Middle frontal gyrus (tissue), 1 donor: Measurements from ENCODE around the gene PAX3.
"Not testable (repeated sequence)": the region's sequence is repeated elsewhere in the genome, so short reads cannot be mapped to it uniquely, and the experiment has no call there.

ENCODE experiments used
- DNase-seq: peaks from one replicate; pipeline ENCODE4 v3.0.0-alpha.2; 2015; ENCODE audit warnings: low spot score; ENCODE audit errors: extremely low spot score

PAX3 gene

DNA sequence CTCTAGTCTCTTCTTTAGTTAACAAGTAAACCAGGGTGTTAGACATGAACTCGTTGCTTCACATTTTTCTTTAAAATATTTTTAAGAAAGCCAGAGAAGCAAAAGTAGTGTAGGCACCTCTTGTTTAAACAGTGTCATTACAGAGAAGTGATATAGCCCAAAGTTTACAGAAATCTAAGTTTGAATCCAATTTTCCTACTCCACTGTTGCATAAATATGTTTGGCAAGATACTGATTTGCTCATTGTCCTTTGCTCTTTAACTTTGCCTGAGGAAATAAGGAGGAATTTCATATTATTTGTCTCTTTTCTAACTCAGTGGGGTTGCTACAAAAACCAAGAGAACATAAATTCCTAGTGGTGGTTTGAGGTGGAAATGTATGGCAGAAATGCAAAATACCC is 81.1 kb downstream of the PAX3 start:
- DNase-seq = no peak

DNA sequence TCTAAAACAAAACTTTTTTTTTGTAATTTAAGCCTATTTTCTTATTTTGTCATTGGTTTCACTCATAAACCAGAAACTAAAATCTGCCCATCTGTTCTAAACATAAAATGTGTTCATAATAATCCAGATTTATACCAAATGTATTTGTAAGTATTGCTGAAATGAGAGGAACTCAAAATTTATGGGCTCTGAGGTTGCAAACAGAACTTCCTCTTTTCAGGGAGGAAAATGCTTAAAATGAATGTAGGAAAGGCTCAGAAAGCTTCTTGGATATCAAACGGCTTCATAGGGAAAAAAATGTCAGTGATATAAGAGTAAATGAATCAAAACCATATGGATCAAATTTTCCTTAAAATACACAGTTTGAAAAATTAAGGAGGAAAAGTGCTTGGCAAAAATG is 83.9 kb downstream of the PAX3 start:
- no peak for DNase-seq

DNA sequence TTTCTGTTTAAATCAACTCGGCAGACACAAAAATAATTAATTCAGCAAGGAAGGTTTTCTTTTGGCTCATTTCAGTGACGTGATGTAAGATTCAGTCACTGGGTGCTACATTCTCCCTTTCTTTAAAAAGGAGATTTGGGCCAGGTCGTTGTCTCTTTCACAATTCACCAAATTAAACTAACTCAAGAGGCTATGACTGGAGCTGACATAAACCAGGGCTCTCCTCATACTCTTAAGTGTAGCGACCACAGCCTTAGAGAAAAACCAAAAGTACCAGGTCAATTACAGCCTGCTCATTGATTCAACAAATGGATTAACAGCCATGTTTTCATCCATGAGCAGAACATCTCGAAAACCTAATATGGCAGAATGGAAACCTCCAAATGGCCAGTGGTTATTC is 85.7 kb downstream of the PAX3 start:
- DNase-seq = no peak

DNA sequence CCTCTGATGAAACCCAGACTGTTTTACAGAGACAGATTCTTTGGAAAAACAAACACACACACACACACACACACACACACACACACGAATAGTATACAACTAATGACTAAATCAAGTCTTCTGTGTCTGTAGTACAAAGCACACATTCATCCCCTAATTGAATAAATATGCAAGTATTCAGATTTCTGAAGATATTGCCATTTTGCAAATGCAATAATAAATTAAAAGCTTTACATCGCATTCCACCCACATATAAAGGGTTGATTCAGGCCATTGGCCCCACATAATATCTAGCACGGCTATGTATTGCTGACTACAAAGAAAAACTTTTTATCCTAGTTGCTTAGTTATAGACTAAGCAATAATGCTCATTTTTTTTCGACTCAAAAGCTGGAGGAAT is 86.2 kb downstream of the PAX3 start:
- no peak for DNase-seq

DNA sequence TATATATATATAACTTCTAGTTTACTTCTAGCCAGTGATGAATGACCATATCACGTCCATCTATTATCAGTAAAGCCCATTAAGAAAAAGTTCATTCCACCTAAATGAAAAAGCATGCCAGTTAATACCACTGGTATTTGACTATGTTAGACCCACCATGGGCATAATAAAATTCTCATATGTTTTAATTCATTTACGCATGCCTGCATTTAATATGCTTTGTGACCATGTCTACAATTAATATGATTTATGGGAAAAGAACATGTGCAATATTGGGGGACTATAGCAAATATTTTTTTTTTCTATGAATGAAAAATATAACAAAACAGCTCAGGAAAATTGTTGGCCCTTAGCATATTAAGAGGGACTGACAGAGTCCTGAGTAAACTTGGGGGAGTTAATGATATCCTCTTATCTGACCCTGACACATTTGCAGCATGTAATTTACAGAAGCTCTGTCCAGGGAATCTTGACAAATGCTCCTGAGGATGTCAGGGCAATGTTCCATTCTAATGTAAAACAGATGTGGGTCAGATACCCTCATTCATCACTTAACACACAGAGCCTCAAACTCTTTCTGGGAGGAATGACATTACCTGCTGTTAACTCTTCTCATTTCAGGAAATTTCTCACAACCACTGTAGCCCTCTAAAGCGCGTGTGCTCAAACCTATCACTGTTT is 90.6 kb downstream of the PAX3 start:
- DNase-seq = no peak

DNA sequence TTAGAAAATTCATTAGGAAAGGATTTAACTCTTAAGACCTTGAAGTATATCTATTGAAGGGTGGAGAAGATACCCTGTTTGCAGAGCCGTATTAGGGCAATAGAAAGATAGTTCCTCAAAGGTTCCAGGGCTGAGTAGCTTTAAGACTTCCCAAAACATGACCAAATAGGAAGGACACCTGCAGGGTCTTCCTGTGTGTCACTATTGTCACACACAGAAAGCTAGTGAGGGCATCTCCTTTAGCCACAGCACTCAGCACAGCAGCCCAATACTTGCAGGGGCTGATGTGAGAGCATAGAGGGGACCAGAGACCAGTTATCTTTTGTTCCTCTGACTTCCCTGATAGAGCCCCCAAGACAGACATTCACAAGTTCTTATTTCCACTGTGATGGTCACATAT is 93.7 kb downstream of the PAX3 start:
- DNase-seq = no peak

DNA sequence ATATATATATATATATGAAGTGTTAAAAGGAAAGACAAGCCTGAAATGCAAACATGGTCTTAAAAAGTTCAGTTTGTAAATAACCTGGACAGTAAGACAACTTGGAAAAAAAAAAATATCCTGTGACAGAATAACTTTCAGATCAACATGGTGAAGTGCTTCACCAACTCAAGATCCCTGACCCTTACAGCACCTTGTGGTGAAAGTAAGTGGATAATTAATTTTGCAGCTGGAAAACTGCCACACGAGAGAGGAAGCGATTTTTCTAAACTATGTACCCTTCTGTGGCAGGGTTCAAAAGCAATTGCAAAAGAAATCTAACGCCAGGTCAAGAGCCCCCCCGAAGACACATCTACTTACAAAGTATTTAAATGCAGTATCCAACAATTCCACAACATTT is 95.8 kb downstream of the PAX3 start:
- no peak for DNase-seq

DNA sequence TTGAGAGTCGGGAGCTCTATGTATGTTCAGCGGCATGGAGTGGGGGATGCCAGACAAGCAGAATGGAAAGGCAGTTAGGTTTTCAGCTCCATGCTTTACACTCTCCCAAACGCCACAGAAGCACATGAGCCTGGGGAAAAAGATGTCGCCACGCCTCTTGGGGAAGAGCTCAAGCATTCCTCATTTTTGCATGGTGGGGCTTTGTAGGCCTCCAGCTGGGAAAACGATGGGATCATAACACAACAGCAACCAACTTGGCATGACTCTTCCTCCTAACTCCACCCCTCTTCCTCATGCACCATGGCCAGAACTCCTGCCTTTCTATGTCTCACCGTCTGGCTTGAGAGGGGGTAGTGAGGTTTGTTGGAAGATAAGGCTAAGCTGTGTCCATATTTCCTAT is 102.6 kb downstream of the PAX3 start:
- DNase-seq = no peak

DNA sequence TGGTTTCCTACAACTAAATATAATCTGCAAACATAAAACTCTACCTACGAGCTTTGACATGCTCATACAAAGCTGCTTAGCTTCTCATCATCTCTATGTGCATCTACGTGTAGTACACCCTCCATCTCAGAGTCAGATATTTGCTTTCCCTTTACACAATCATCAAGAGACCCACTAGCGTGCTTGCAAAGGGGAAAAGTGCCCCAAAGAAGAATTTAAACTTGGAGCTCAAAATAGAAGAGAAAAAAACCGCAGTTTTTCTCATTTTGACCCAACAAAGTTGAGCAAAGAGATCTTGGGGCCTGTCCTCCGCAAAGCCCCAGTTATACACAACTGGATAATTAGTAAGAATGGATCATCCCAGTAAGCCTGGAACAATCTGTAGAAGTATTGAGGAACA is 104.1 kb downstream of the PAX3 start:
- no peak for DNase-seq

DNA sequence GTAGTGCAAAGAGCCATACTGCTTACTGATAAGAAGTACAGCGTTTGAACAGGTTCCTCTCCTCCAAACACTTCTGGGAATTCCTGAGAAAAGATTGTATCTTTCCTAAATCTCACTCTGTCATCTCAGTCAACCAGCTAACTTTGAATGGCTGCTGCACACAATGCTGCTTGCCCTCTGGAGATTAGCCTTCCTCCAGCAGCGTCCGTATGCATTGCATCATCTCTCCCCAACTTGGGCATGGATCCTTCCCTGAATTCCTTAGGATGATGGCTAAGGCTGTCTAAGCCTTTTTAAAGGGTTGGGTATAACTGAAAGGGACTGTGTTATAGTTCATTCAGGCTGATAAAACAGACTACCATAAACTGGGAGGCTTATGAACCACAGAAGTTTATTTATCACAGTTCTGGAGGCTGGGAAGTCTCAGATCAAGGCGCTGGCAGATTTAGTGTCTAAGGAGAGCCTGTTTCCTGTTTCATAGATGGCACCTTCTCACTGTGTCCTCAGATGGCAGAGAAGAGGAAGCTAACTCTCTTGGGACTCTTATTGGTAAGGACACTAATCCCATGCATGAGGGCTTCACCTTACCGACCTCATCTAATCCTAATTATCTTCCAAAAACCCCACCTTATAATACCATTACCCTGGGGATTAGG is 105.3 kb downstream of the PAX3 start:
- no peak for DNase-seq

DNA sequence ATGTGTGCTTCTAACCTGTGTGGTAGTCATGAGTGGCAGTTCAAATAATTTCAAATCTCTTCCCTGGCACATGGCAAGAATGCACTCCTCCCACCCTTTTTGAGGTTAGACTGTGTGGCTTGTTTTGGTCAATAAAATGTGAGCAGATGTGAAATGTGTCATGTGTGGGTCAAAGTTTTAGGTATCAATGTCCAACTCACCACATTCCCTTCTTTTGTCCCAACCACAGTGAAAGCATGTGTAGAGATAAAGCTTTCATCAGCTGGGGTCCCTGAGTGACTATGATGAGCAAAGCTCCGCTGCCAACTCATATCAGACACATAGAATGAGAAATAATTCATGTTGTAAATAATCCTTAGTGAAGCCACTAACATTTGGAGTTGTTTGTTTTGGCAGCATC is 118.2 kb downstream of the PAX3 start:
- DNase-seq = no peak

DNA sequence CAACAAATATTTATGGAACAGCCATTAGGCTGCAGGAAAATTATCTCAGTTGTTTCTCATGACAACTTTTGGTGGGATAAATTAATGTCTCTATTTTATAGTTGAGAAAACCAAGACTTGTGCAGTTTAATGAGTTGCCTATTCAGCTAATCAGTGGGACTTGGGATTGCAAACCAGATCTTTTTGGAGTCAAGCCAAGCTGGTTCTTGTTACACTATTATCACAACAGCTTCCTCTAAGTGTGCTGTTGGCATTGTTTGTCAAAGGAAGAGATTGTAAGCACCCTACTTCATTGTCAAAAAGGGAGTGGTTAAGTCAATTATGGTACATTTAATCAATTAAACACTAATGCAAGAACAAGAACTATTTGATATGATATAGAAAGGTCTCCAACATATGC is 119.2 kb downstream of the PAX3 start:
- DNase-seq = no peak

DNA sequence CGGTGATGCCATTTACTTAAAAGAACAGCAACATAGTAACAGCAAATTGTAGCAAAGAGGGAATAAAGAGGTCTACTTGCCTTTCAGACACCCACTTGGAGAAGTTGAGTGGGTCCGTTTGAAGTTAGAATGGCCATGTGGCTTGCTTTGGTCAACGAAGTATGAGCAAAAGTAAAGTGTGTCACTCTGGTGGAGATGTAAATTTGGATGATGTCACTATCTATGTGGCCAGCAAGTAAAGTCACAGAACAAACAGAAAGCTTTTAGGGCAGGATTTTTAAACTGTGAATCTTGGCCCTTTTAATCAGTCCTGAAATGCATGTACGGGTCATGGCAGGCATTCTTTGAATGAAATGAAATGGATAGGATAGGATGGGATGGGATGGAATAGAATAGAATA is 120.3 kb downstream of the PAX3 start:
- no peak for DNase-seq

DNA sequence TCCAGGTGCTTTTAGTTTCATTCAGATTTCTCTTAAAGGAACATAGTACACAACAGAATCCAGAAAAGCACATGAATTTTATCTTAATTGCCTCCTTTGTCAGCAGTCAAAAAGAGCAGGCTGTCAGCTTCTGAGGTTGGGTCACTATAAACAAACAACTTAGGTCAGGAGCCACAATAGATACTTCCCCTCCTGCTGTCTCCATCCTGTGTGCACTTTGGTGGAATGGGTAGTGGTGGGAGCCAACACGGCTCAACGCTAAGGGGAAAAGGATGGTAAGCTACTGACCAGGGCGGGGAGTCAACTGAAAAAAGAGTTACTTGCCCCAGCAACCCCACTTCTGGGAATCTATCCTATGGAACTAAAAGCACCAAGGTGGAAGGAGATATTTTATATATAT is 121.9 kb downstream of the PAX3 start:
- DNase-seq = no peak

DNA sequence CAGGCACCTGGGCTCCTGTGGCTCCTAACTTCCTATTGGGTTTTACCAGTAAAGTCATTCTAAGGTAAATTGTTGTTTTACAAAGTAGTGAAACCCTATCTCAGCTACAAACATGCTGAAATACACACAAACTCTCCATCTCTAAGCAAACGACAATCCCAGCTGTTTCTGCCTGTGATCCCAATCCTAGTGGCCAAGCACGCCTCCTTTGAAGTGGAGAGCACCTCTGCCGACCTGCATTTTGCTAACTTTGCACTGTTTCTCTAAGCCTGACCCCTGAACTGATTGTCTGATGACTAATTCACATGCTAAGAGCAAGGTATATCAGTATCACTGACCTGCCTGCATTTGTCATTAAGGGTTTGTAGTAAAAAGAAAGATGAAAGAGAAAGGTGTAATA is 124.3 kb downstream of the PAX3 start:
- DNase-seq = no peak

DNA sequence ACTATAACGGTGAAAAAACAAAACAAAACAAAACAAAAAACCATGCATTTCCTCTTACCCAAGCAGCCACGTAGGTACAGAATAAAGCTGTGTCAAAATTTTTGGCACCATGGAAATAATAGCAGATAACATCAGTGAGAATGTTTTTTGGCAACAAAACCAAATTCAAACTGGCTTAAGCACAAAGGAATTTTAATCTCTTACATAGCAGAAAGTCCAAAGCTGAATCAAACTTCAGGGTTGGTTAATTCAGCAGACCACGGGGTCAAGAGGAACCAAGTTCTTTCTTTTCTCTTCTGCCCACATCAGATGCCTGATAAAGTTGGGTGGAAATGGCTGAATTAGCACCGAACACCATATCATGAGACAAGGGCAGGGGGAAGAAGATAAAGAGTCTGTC is 129.5 kb downstream of the PAX3 start:
- DNase-seq = no peak

DNA sequence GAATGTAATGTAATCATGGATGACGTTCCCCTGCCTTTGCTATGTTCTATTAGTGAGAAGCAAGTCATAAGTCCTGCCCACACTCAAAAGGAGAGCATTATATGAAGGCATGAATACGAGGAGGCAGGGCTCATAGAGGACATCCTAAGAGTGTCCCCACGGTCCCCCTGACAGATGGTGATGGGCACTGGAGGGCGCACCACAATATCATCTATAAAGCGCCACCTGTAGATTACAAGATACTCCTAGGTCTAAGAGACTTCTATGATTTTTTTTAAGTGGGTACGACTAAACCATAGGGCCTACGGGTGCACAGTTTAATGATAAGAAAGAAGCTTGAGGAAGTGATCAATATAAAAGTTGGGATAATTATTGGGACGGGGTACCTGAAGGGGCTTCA is 131.0 kb downstream of the PAX3 start:
- no peak for DNase-seq

DNA sequence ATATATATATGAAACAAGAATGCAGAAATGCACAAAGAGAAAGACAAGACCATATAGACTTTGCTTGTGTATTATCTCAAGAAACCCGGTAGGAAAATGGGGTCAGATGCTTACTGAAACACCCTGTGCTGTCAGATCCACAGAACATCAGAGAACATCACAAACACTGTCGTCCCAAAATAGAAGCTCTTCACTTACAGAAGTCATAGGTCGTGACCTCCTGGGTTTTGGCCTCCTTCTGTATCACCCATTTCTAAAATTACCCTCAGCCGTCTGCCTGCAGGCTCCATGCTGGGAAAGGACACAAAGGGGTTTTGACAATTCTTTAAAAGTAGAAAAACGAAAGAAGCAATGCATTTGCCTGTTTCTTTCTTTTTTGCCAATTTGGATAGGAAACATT is 137.9 kb downstream of the PAX3 start:
- DNase-seq = no peak

DNA sequence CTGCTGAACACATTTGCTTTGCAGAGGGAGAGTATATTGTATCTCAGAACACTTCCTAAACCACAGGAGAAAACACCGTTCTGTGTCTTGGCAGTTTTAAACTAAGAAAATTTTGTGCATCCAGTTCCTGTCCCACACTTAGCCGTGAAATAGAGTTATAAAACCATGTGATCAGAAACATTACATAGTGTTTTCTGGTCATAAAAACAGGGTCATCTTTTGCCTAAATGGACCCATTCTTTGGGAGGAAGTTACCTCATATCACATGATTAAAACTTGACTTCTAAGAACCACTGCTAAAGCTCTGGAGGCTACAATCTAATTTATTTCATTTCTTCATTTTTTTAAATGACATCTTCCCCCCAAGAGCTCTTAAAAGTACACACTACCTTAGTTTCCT is 138.7 kb downstream of the PAX3 start:
- no peak for DNase-seq

DNA sequence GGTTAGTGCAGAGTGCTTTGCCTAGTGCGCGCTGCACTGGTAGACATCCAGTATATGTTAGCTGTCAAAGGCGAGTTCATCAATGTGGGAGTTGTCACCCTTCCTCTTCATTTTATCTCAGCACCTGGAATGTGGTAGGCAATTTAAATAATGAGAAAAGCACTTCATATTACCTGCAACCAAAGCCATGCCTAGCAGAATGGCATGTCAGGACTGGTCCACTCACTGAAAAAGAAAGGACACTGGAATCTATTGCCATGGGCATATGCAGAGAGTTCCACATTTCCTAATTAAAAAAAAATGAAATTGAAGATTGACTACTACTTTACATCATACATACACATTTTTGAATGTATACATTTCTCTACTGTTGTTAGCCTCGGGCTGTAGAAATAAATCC is 139.6 kb downstream of the PAX3 start:
- DNase-seq = no peak

DNA sequence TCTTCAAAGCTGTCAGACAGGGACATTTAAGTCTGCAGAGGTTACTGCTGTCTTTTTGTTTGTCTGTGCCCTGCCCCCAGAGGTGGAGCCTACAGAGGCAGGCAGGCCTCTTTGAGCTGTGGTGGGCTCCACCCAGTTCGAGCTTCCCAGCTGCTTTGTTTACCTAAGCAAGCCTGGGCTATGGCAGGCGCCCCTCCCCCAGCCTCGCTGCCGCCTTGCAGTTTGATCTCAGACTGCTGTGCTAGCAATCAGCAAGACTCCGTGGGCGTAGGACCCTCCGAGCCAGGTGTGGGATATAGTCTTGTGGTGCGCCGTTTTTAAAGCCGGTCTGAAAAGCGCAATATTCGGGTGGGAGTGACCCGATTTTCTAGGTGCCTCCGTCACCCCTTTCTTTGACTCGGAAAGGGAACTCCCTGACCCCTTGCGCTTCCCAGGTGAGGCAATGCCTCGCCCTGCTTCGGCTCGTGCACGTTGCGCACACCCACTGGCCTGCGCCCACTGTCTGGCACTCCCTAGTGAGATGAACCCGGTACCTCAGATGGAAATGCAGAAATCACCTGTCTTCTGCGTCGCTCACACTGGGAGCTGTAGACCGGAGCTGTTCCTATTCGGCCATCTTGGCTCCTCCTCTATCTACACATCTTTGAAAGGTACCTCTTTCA is 143.7 kb downstream of the PAX3 start:
- DNase-seq = not testable (repeated sequence)
